ENCODE measurements around the gene B3GNT8.
"Not testable (repeated sequence)": the region's sequence is repeated elsewhere in the genome, so short reads cannot be mapped to it uniquely, and the experiment has no call there.

Gene B3GNT8, protein sequence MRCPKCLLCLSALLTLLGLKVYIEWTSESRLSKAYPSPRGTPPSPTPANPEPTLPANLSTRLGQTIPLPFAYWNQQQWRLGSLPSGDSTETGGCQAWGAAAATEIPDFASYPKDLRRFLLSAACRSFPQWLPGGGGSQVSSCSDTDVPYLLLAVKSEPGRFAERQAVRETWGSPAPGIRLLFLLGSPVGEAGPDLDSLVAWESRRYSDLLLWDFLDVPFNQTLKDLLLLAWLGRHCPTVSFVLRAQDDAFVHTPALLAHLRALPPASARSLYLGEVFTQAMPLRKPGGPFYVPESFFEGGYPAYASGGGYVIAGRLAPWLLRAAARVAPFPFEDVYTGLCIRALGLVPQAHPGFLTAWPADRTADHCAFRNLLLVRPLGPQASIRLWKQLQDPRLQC

DNA sequence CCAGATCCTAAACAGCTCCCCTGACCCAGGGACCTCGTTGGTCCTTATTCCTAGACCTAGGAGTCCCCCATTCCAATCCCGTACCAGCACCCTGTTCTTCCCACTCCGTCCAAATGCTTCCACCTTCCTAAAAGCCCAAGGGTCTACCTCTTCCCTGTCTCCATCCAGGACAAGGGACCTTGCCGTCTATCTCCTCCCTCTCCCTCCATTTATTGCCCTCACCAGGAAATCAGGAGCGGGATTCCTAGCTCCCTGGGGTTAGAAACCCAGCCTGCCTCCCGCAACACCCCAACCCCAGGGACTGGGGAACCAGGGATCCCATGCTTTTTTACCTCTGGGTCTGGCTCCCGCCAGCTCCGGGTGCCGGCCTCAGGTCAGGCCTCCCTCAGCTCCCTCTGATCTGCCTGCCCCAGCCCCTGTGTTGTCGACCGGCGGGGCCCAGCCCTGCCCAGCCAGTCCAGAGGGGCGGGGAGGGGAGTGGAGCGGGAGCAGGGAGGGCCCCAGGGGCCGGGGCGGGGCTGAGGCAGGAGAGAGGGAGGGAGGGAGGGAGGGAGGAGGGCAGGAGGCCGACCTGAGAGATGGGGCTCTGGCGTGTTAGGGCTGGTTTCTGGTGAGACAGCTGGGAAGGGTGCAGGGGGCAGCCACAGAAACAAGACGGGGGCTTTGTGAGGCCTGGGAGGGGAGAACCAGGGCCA is at the start of gene B3GNT8:
Gene B3GNT8 (minus strand): TSS at position 423 of the 695 bp plus-strand sequence. CDS start 596 bp downstream, outside the sequence.
- no peak for DNase-seq (ENCODE audit: low read depth)
- no peak within 1 kb of the TSS for H3K4me3 ChIP-seq (ENCODE audit: low read depth, low read length)
- TF ChIP-seq, protein P1, sequence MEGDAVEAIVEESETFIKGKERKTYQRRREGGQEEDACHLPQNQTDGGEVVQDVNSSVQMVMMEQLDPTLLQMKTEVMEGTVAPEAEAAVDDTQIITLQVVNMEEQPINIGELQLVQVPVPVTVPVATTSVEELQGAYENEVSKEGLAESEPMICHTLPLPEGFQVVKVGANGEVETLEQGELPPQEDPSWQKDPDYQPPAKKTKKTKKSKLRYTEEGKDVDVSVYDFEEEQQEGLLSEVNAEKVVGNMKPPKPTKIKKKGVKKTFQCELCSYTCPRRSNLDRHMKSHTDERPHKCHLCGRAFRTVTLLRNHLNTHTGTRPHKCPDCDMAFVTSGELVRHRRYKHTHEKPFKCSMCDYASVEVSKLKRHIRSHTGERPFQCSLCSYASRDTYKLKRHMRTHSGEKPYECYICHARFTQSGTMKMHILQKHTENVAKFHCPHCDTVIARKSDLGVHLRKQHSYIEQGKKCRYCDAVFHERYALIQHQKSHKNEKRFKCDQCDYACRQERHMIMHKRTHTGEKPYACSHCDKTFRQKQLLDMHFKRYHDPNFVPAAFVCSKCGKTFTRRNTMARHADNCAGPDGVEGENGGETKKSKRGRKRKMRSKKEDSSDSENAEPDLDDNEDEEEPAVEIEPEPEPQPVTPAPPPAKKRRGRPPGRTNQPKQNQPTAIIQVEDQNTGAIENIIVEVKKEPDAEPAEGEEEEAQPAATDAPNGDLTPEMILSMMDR (IDR thresholded peaks at IDR 0.05; ENCODE audit: low read depth, low read length, missing control alignments), result no peak

DNA sequence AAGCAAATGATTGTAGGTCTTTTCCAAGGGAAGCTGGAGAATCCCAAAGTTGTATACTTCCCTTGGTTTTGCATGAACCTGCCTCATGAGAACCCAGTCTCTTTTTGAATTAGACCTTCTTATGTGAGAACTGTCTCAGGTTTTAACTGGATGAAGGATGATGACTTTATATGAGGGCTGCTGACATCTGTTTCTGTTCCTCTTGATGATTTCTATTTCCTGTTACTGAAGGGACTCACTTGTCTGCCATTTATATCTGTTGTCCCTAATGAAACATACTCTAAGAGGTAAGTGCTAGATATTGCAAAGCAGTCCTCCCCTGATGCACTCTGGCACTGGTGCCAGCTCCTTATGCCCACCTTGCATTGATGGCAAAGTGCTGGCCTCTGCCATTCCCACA is 49.4 kb upstream of the B3GNT8 start:
- no peak for DNase-seq (ENCODE audit: low read depth)
- H3K4me3 ChIP-seq (ENCODE audit: low read depth, low read length), result no peak overlapping the region
- TF ChIP-seq, protein P1 (IDR thresholded peaks at IDR 0.05; ENCODE audit: low read depth, low read length, missing control alignments), result no peak

DNA sequence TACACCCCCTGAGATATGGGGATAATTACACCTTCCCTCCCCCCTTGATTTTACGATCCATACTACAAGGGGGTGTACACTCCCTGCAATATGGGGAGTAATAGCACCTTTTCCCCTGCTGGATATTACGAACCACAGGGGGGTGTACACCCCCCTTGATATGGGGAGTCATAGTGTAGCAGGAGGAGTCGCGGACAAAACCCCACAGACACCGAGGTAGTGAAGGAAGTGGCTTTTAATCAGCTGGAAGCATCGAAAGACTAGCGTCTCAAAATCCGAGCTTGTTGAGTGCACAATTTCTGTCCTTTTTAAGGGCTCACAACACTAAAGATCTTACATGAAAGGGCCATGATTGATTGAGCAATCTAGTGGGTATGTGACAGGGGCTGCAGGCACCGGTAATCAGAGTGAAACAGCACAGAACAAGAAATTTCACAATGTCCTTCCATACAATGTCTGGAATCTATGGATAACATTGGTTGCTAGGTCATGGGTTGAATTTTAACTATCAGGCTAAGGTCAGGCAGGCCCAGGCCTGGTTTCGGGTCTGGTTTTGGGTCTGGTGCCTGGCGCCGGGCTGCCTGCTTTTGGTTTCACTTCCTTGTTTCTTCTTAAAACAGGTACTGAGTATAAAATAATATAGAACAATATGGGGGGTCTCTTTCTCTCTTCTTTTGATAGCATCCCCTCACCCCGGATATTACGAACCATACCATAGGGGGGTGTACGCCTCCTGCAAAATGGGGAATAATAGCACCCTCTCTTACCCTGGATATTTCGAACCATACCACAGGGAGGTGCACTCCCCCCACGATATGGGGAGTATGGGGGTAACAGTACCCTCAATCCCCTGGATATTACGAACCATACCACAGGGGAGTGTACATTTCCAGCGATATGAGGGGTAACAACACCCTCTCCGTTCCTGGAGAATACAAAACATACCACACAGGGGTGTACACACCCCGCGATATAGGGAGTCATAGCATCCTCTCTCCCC is 36.4 kb upstream of the B3GNT8 start:
- H3K4me3 ChIP-seq (ENCODE audit: low read depth, low read length); DNase-seq (ENCODE audit: low read depth): not testable (repeated sequence)

DNA sequence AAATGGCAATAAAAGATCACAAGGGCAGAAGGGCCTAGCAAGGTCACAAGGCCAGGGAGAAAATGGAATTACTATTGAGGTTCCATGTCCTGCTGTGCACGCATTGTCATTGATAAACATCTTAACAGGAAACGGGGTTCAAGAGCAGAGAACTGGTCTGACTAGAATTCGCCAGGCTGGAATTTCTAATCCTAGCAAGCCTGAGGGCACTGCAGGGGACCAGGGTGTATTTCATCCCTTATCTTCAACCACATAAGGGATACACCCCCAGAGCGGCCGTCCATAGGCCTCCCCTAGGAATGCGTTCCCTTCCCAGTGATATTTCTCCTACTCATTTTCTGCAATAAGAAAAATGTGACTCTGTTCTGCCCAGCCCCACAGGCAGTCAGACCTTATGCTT is 35.3 kb upstream of the B3GNT8 start:
- no peak for DNase-seq (ENCODE audit: low read depth)
- H3K4me3 ChIP-seq (ENCODE audit: low read depth, low read length), result no peak overlapping the region
- TF ChIP-seq, protein P1 (IDR thresholded peaks at IDR 0.05; ENCODE audit: low read depth, low read length, missing control alignments), result no peak

DNA sequence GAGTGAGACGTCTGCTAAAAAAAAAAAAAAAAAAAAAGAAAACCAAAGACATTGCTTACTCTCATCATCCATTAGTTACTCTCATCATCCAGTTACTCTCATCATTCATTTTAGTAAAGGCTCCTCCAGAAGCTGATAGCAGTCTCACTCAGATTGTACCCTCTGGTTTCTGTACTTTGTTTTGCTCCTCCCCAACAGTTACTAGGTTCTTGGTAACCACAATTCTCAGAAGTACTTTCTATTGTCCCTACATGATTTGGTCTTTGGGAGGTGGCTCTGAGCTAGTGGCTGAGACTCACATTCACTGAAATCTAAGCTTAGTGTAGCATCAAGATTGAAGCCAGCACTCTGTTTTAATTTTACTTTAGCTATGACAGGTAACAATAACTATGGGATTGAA is 30.1 kb upstream of the B3GNT8 start:
- peak; percentile 72 for DNase-seq (ENCODE audit: low read depth)
- TF ChIP-seq, protein P1 (IDR thresholded peaks at IDR 0.05; ENCODE audit: low read depth, low read length, missing control alignments), result no peak

DNA sequence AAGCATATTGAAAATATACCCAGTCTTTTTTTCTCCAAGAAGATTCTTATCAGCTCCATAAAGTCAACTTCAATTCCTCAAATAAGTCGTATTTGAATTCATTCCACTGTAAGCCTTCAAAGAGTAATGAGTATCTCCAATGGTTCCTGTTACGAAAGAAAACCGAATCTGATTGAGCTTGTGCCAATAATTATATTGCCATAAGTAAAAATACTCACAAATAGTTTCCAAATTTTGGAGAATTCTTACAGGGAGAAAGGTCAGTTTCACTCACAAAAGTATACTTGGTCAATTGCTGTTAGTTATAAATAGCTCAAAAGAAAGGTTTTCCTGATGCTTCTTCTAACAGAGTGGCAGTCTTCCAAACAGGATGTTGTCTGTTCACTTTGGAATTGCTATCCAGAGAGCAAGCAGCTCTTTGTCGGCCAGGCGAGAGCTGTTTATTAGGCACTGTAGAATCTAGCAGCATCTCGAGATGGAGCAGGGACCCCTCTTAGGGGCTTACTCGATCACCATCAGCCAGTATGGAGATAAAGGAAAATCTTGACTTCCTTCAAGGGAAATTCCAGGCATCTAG is 29.3 kb upstream of the B3GNT8 start:
- no peak overlapping the region for H3K4me3 ChIP-seq (ENCODE audit: low read depth, low read length)
- TF ChIP-seq, protein P1 (IDR thresholded peaks at IDR 0.05; ENCODE audit: low read depth, low read length, missing control alignments), result no peak
- DNase-seq (ENCODE audit: low read depth), result no peak

More for the DNA sequence above, 30.1 kb upstream of the B3GNT8 start:
- no peak overlapping the region for H3K4me3 ChIP-seq (ENCODE audit: low read depth, low read length)
